Psoas muscle (tissue), 8 donors: ENCODE data around the gene SCAMP2. TPM values are rescaled to one million over a fixed set of nuclear protein-coding genes. Genes with fewer than 3 reads are reported as not detected.
"Not testable (repeated sequence)": the region's sequence is repeated elsewhere in the genome, so short reads cannot be mapped to it uniquely, and the experiment has no call there.

ENCODE experiments used
- ATAC-seq, 4 donors: fragments of 200-7000 bp; cut with Tn5 transposase; one replicate each; pipeline ENCODE4 v1.9.1; 2020; ENCODE audit warnings: moderate library complexity in 3 of 4, mild to moderate bottlenecking in 2 of 4
- DNase-seq, 2 donors: peaks; one replicate each; pipeline ENCODE4 v3.0.0-alpha.2; 2020
- H3K27ac ChIP-seq: fragments of 200-600 bp; one replicate; pipeline ENCODE4 v1.8.0; 2022
- H3K27me3 ChIP-seq, 3 donors: fragments of 200-600 bp in 1 of 3; one replicate each; pipeline versions ENCODE4 v1.6.1 to v1.8.0; 2013 to 2022; ENCODE audit warnings: low read length in 2 of 3, mild to moderate bottlenecking in 2 of 3, moderate library complexity in 1 of 3; ENCODE audit not compliant: insufficient read depth in 3 of 3
- H3K36me3 ChIP-seq, 2 donors: fragments of 200-600 bp in 1 of 2; one replicate each; pipeline versions ENCODE4 v1.6.1 to v1.8.0; 2013 to 2022; ENCODE audit warnings: low read depth in 1 of 2, mild to moderate bottlenecking in 1 of 2, moderate library complexity in 1 of 2; ENCODE audit not compliant: insufficient read depth in 1 of 2
- H3K4me1 ChIP-seq: fragments of 200-600 bp; one replicate; pipeline ENCODE4 v1.8.0; 2022
- H3K4me3 ChIP-seq: fragments of 200-600 bp; one replicate; pipeline ENCODE4 v1.8.0; 2022; ENCODE audit warnings: mild to moderate bottlenecking
- H3K9me3 ChIP-seq: fragments of 200-600 bp; one replicate; pipeline ENCODE4 v1.8.0; 2022
- WGBS, 3 donors: extraction: QIAGEN DNeasy Blood & Tissue Kit; methylation state at CpG; one replicate each; pipeline versions ENCODE4 v1.1.6 to v1.1.7; 2013; 5-methylcytosine and 5-hydroxymethylcytosine counted together
- intact Hi-C, 2 donors: fragments of 100-400 bp; cut with DNase I; formaldehyde crosslinking; loops; one replicate each; pipeline versions ENCODE4 v1.11.0 to v1.14.2; 2022
- polyA plus RNA-seq, 3 donors: library from polyadenylated mRNA; stranded (reverse); fragments of 200-250 nt; gene quantifications; one replicate each; pipeline ENCODE4 v1.2.3, GENCODE V29; 2013
- total RNA-seq, 4 donors: library from RNA; stranded (reverse); fragmentation: NEBNext Ultra II Directional in 2 of 4; extraction: Animal tissue kit (Norgen Biotek cat#: 25700) in 2 of 4; gene quantifications; one replicate each; pipeline versions ENCODE4 v1.2.1 to v1.2.4, GENCODE V29; 2021 to 2023
- TF ChIP-seq, protein P1 (sequence below): fragments of 200-600 bp; IDR thresholded peaks from one replicate; pipeline ENCODE4 v1.8.0; 2022; ENCODE audit warnings: antibody characterized with exemption
- donor health status: healthy with polysubstance abuse.
- donor health status: DM: no; HTN: no; CAD: no; lungs with moderate emphysema.
- donor health status: Bipolar disorder and iron deficiency.
- donor health status: healthy.
- donor health status: DM: yes; HTN: yes; CAD: no.
- donor health status: DM: no; HTN: no; CAD: no.
- donor health status: DM: no; HTN: no; CAD: no.
- donor health status: DM: yes; HTN: yes; CAD: no.

The SCAMP2 gene
- total and polyA plus RNA-seq, 7 donors: 32.1 to 73.6 (median 48.6) TPM

DNA sequence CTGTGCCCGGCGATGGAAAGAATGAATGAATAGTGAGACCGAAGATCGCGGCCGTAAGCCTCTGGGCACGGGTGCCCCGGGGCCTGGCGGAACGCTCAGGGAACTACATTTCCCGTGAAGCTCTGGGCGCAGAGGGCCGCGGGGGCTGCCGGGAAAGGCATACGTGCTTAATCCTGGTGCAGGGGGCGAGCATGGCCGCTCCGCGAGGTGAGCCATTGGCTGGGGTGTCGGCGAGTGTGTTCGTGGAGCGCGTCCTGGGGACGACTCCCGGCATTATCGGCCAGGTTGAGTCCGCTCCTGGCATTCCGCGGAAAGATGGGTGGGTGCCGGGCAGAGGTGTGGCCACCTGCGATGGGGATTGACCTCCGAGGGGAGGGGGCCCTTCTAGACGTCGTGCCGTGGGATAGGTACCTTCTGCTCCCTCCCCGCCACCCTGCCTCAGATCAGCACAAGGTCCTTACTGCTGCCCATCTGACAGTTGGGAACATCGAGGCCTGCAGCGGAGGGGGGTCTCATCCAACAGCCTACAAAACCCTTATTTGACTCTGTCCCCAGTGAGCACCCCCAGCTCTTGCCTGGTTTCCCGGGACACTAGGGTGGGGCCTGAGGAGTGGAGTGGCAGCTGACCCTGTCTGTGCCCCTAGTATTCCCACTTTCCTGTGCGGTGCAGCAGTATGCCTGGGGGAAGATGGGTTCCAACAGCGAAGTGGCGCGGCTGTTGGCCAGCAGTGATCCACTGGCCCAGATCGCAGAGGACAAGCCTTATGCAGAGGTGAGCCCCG lies 16.9 kb upstream of the SCAMP2 start, which contains the start of gene MPI:
Gene MPI (plus strand): TSS at position 160 of the 782 bp plus-strand sequence. CDS start 32 bp downstream, at position 192.
- intact Hi-C loops: no loop called here
- H3K4me3 ChIP-seq: peak within 1 kb of the TSS; percentile 95
- H3K36me3 ChIP-seq: peaks cover 0 to 31% of the 10 kb centered on the region in 2 donors
- DNase-seq: peak; percentile 86 to 91
- peak; percentile 94 to 98 (median 95) for ATAC-seq
- peak within 1 kb of the TSS; percentile 90 for H3K27ac ChIP-seq
- no peaks in the 10 kb centered on the region for H3K27me3 ChIP-seq
- H3K4me1 ChIP-seq: peaks cover 18% of the 10 kb centered on the region
- TF ChIP-seq, protein P1, sequence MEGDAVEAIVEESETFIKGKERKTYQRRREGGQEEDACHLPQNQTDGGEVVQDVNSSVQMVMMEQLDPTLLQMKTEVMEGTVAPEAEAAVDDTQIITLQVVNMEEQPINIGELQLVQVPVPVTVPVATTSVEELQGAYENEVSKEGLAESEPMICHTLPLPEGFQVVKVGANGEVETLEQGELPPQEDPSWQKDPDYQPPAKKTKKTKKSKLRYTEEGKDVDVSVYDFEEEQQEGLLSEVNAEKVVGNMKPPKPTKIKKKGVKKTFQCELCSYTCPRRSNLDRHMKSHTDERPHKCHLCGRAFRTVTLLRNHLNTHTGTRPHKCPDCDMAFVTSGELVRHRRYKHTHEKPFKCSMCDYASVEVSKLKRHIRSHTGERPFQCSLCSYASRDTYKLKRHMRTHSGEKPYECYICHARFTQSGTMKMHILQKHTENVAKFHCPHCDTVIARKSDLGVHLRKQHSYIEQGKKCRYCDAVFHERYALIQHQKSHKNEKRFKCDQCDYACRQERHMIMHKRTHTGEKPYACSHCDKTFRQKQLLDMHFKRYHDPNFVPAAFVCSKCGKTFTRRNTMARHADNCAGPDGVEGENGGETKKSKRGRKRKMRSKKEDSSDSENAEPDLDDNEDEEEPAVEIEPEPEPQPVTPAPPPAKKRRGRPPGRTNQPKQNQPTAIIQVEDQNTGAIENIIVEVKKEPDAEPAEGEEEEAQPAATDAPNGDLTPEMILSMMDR: peak; percentile 6
- H3K9me3 ChIP-seq: no peaks in the 10 kb centered on the region
- 1% methylated on average over 42 to 47 of the region's 47 CpGs for WGBS, 3 donors

DNA sequence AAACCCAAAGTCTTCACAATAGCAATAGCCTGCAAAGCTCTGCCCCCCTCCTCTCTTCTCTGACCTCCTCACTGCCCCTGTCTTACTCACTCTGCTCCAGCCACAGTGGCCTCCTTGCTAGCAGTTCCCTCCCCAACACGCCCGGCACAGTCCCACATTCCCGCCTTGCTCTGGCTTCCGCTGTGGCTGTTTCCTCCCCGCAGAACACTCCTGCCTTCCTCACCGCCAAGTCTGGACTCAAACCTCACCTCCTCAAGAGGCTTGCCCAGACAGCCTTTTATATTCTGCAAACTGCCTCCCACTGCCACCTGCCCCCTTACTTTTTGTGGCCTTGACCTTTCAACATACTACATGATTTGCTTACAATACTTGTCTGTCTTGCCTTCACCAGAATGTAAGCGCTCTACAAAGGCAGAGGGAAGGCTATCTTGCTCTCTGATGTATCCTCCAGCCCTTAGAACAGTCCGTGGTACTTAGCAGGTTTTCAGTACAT lies 16.3 kb upstream of the SCAMP2 start:
- DNase-seq (peak; percentile 47 to 67), ATAC-seq (peak; percentile 29 to 64 (median 44))
- no peaks in the 10 kb centered on the region for H3K27me3 ChIP-seq
- H3K4me1 ChIP-seq: peaks cover 18% of the 10 kb centered on the region
- peaks cover 0 to 26% of the 10 kb centered on the region in 2 donors for H3K36me3 ChIP-seq
- TF ChIP-seq, protein P1: no peak
- no peaks in the 10 kb centered on the region for H3K9me3 ChIP-seq
- H3K4me3 ChIP-seq: peak overlapping the region; percentile 95
- WGBS, 3 donors: 12 to 29% (median 16%) methylated on average over 8 of the region's 8 CpGs
- H3K27ac ChIP-seq: peak overlapping the region; percentile 90
- intact Hi-C loops: no loop called here

DNA sequence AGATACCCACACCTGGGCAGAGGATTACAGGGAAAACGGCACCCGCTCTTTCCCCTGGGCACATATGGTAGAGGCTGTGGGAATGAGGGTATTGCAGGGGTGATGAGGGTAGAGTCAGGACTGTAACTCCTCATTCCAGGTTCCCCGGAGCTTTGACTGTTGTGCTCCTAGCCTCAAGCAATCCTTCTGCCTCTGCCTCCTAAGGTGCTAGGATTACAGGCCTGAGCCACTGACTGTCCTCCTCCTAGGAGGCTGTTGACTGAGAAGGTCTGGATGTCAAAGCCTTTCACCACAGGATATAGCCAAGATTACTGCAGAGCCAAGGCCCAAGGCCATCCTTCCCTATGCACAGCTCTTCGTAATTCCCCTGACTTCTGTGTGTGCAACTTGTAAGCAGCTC lies 15.6 kb upstream of the SCAMP2 start:
- Histone ChIP-seq H3K4me1 (peaks cover 18% of the 10 kb centered on the region), H3K4me3 (no peak overlapping the region), H3K27ac (peak overlapping the region; percentile 90), H3K9me3 (no peaks in the 10 kb centered on the region), H3K27me3 (no peaks in the 10 kb centered on the region), H3K36me3 (peaks cover 0 to 22% of the 10 kb centered on the region in 2 donors)
- WGBS, 3 donors: 91 to 95% (median 95%) methylated on average over 4 of the region's 4 CpGs
- intact Hi-C loops: no loop called here
- ATAC-seq (no peak), DNase-seq (peak in 1 of 2 donors; percentile 13)
- TF ChIP-seq, protein P1: no peak

GRCh38 chr15:74887537-74888193 lies 14.5 kb upstream of the SCAMP2 start:
- DNase-seq, H3K27ac ChIP-seq, H3K9me3 ChIP-seq, ATAC-seq, intact Hi-C loops, H3K4me3 ChIP-seq, H3K27me3 ChIP-seq: not testable (repeated sequence)
- Histone ChIP-seq H3K4me1 (peaks cover 18% of the 10 kb centered on the region), H3K36me3 (peaks cover 0 to 12% of the 10 kb centered on the region in 2 donors)
- WGBS, 3 donors: 78 to 86% (median 80%) methylated on average over 6 to 9 of the region's 10 CpGs

DNA sequence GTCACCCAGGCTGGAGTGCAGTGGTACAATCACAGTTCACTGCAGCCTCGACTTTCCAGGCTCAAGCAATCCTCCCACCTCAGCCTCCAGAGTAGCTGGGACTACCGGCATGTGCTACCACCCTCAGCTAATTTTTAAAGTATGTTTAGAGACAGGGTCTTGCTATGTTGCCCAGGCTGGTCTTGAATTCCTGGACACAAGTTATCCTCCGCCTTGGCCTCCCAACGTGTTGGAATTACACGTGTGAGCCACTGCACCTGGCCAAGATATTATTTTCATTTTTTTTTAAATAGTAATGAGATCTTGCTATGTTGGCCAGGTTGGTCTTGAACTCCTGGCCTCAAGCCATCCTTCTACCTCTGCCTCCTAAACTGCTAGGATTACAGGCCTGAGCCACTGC lies 12.3 kb upstream of the SCAMP2 start:
- 69 to 80% (median 76%) methylated on average over 5 of the region's 5 CpGs for WGBS, 3 donors
- peak in 1 of 2 donors; percentile 11 for DNase-seq
- no peak for ATAC-seq
- Histone ChIP-seq H3K9me3 (peaks cover 2% of the 10 kb centered on the region), H3K4me3 (no peak overlapping the region), H3K27ac (no peak overlapping the region), H3K36me3 (no peaks in the 10 kb centered on the region), H3K27me3 (no peaks in the 10 kb centered on the region), H3K4me1 (peaks cover 11% of the 10 kb centered on the region)
- TF ChIP-seq, protein P1: no peak
- intact Hi-C loops: no loop called here
